Measurements from ENCODE around the gene FCAMR.

The FCAMR gene

DNA sequence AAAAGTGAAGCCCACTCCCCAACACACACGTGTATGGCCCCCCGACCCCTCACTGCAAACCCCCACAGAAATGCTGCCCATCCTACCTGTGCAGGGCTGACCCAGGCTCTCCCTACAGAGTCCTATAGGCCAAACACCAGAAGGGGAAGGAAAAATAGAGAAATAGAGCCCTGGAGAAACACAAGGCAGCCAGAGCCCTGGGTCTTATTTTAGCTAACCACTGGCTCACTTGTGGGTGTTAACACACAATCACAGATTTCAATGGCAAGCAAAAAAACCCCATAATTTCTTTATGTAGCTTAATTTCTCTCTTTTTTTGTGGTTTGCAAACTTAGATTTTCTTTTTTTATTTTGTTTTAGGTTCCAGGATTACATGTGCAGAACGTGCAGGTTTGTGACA lies 23.0 kb downstream of the FCAMR start:
- Histone ChIP-seq H2AFZ (ENCODE audit: low read depth, low read length) (no peak overlapping the region), H3K36me3 (ENCODE audit: insufficient read depth, low read length) (no peaks in the 10 kb centered on the region), H3K27me3 (ENCODE audit: insufficient read depth, low read length) (no peaks in the 10 kb centered on the region), H3K4me1 (ENCODE audit: insufficient read depth, low read length) (no peaks in the 10 kb centered on the region), H3K9me3 (ENCODE audit: low read length) (no peaks in the 10 kb centered on the region), H3K4me3 (ENCODE audit: low read length) (no peak overlapping the region)

DNA sequence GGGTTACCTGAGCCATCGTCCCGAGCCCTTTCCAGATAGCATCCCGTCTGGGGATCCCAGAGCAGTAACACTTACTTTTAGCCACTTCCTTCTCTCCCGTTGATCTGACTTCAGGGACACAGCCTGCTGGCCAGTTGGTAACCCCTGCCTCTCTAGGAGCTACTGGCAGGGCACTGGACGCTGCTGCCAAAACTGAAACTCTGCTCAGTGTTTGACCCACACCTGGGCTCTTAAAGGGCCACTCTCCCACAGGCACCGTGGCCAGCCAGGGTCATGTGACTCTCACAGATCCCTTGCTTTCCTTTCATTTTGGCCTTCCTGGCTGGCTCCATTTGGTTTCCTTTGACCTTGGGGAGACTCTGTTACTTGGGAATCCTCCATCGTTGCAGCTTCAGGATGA lies 24.0 kb downstream of the FCAMR start, which contains the start of gene PIGR:
Gene PIGR, minus strand, starts transcription at position 206 of the 400 bp plus-strand sequence. CDS start 5,935 bp downstream, outside the sequence.
- no peaks in the 10 kb centered on the region for H3K9me3 ChIP-seq (ENCODE audit: low read length)
- no peaks in the 10 kb centered on the region for H3K27me3 ChIP-seq (ENCODE audit: insufficient read depth, low read length)
- H3K36me3 ChIP-seq (ENCODE audit: insufficient read depth, low read length): no peaks in the 10 kb centered on the region
- H2AFZ ChIP-seq (ENCODE audit: low read depth, low read length): no peak within 1 kb of the TSS
- no peaks in the 10 kb centered on the region for H3K4me1 ChIP-seq (ENCODE audit: insufficient read depth, low read length)
- H3K4me3 ChIP-seq (ENCODE audit: low read length): no peak within 1 kb of the TSS

DNA sequence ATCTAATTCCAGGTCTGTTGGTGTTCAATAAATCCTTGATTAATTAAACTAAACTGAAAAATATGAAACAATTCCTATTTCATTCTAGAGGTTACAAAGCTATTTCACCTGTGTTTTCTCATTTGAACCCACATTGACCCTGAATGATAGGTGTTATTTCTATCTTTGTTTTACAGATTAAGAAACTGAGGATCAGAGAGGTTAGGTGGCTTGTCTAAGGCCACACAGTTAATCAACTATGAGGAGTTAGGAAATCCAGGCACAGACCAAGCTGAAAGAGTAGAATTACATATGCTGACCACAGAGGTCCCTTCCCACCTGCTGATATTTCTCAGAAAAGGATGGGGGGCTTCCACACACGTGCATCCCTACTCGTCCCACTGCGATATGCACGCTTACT lies 24.5 kb downstream of the FCAMR start:
- no peak overlapping the region for H2AFZ ChIP-seq (ENCODE audit: low read depth, low read length)
- H3K4me3 ChIP-seq (ENCODE audit: low read length): no peak overlapping the region
- no peaks in the 10 kb centered on the region for H3K36me3 ChIP-seq (ENCODE audit: insufficient read depth, low read length)
- H3K9me3 ChIP-seq (ENCODE audit: low read length): no peaks in the 10 kb centered on the region
- no peaks in the 10 kb centered on the region for H3K4me1 ChIP-seq (ENCODE audit: insufficient read depth, low read length)
- no peaks in the 10 kb centered on the region for H3K27me3 ChIP-seq (ENCODE audit: insufficient read depth, low read length)

GRCh38 chr1:206944703-206945102 lies 25.6 kb downstream of the FCAMR start:
- Histone ChIP-seq H3K4me3 (ENCODE audit: low read length) (no peak overlapping the region), H3K27me3 (ENCODE audit: insufficient read depth, low read length) (no peaks in the 10 kb centered on the region), H3K9me3 (ENCODE audit: low read length) (no peaks in the 10 kb centered on the region), H3K4me1 (ENCODE audit: insufficient read depth, low read length) (no peaks in the 10 kb centered on the region), H2AFZ (ENCODE audit: low read depth, low read length) (no peak overlapping the region), H3K36me3 (ENCODE audit: insufficient read depth, low read length) (no peaks in the 10 kb centered on the region)

GRCh38 chr1:206941766-206942418 lies 28.4 kb downstream of the FCAMR start:
- Histone ChIP-seq H3K4me1 (ENCODE audit: insufficient read depth, low read length) (no peaks in the 10 kb centered on the region), H2AFZ (ENCODE audit: low read depth, low read length) (no peak overlapping the region), H3K27me3 (ENCODE audit: insufficient read depth, low read length) (peaks cover 1% of the 10 kb centered on the region), H3K9me3 (ENCODE audit: low read length) (no peaks in the 10 kb centered on the region), H3K4me3 (ENCODE audit: low read length) (no peak overlapping the region), H3K36me3 (ENCODE audit: insufficient read depth, low read length) (no peaks in the 10 kb centered on the region)

DNA sequence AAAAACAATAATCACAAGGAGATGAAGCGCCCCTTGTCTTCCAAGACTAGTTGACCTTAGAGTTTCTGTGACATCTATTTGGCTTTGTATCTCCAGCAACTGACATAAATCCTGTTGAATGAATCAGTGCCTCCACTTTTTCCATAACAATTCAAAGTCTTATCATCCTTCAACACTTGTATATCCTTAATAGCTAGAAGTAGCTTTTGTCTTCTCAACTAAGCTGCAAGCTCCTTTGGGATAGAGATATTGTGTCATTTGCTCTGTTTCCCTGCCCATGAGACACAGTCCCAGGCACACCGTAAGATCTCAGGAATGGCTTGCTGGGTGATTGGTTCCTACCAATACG lies 29.7 kb downstream of the FCAMR start:
- H3K27me3 ChIP-seq (ENCODE audit: insufficient read depth, low read length): peaks cover 2% of the 10 kb centered on the region
- H3K9me3 ChIP-seq (ENCODE audit: low read length): no peaks in the 10 kb centered on the region
- H3K4me1 ChIP-seq (ENCODE audit: insufficient read depth, low read length): no peaks in the 10 kb centered on the region
- H2AFZ ChIP-seq (ENCODE audit: low read depth, low read length): no peak overlapping the region
- no peaks in the 10 kb centered on the region for H3K36me3 ChIP-seq (ENCODE audit: insufficient read depth, low read length)
- no peak overlapping the region for H3K4me3 ChIP-seq (ENCODE audit: low read length)

DNA sequence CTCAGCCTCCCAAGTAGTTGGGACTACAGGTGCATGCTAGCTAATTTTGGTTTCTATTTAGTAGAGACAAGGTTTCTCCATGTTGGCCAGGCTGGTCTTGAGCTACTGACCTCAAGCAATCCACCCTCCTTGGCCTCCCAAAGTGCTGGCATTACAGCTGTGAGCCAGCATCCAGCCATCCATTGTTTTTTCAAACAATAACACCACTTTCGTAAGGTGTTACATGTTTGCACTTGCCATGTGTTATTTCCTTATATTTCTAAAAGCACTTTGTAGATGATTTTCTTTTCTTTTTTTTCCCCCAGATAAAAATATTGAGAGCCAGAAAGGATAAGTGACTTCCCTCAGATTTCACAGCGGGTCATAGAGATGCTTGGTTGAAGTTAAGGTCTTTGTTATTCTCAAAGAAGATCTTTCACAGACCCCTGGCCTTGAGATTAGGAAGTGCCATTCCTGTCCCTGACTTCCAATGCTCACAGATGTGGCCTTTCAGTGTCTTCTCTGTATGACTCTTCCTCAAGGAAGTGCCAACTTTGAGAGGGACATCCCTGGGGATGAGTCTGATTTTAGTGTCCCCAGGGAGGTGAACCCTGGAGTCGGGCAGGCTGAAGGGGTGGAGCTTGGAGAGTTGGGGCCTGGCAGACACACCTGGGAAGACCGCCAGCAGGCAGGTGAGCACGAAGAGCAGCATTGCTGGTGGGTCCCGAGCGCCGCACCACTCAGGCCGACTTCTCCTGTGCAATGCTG lies 30.2 kb downstream of the FCAMR start:
- Histone ChIP-seq H2AFZ (ENCODE audit: low read depth, low read length) (no peak overlapping the region), H3K27me3 (ENCODE audit: insufficient read depth, low read length) (peaks cover 2% of the 10 kb centered on the region), H3K36me3 (ENCODE audit: insufficient read depth, low read length) (no peaks in the 10 kb centered on the region), H3K4me3 (ENCODE audit: low read length) (no peak overlapping the region), H3K9me3 (ENCODE audit: low read length) (no peaks in the 10 kb centered on the region), H3K4me1 (ENCODE audit: insufficient read depth, low read length) (no peaks in the 10 kb centered on the region)

GRCh38 chr1:206939131-206939530 lies 31.1 kb downstream of the FCAMR start:
- peaks cover 2% of the 10 kb centered on the region for H3K27me3 ChIP-seq (ENCODE audit: insufficient read depth, low read length)
- H3K4me1 ChIP-seq (ENCODE audit: insufficient read depth, low read length): no peaks in the 10 kb centered on the region
- no peak overlapping the region for H2AFZ ChIP-seq (ENCODE audit: low read depth, low read length)
- H3K9me3 ChIP-seq (ENCODE audit: low read length): no peaks in the 10 kb centered on the region
- H3K36me3 ChIP-seq (ENCODE audit: insufficient read depth, low read length): no peaks in the 10 kb centered on the region
- H3K4me3 ChIP-seq (ENCODE audit: low read length): no peak overlapping the region

- Histone ChIP-seq H3K27me3 (ENCODE audit: insufficient read depth, low read length) (peaks cover 2% of the 10 kb centered on the region), H3K4me3 (ENCODE audit: low read length) (no peak overlapping the region), H3K36me3 (ENCODE audit: insufficient read depth, low read length) (no peaks in the 10 kb centered on the region), H3K4me1 (ENCODE audit: insufficient read depth, low read length) (no peaks in the 10 kb centered on the region), H2AFZ (ENCODE audit: low read depth, low read length) (no peak overlapping the region), H3K9me3 (ENCODE audit: low read length) (no peaks in the 10 kb centered on the region)
These were observed 32.8 kb downstream of the FCAMR start for GRCh38 chr1:206937425-206937824.

DNA sequence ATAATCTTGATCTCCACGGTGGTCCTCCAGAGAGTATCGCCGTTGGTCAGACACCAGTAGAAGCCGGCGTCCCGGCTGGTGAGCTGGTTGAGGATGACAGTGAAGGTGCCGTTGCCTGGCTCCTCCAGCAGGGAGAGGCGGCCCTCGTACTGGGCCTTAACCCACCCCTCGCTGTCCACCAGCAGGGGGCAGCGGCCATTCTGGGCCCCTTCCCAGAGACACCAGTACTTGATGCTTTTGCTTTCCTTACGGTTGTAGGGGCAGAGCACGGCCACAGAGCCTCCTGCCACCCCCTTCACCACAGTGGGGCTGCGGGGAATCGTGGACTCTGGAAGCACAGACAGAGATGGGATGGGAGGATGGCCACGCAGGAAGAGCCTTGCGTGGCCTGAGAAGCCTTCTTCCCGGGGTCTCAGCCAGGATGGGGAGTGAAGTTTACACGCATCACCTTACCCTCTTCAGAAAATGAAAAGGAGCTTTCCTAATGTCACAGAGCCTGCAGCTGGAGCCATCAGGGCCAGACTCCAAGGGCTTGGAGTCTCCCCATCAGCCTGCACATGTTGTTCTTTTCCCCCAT lies 34.7 kb downstream of the FCAMR start:
- Histone ChIP-seq H3K4me3 (ENCODE audit: low read length) (no peak overlapping the region), H3K27me3 (ENCODE audit: insufficient read depth, low read length) (peaks cover 2% of the 10 kb centered on the region), H3K36me3 (ENCODE audit: insufficient read depth, low read length) (no peaks in the 10 kb centered on the region), H2AFZ (ENCODE audit: low read depth, low read length) (no peak overlapping the region), H3K9me3 (ENCODE audit: low read length) (no peaks in the 10 kb centered on the region), H3K4me1 (ENCODE audit: insufficient read depth, low read length) (no peaks in the 10 kb centered on the region)

GRCh38 chr1:206933333-206933945 lies 36.8 kb downstream of the FCAMR start:
- Histone ChIP-seq H3K4me3 (ENCODE audit: low read length) (no peak overlapping the region), H3K36me3 (ENCODE audit: insufficient read depth, low read length) (no peaks in the 10 kb centered on the region), H3K4me1 (ENCODE audit: insufficient read depth, low read length) (no peaks in the 10 kb centered on the region), H2AFZ (ENCODE audit: low read depth, low read length) (no peak overlapping the region), H3K27me3 (ENCODE audit: insufficient read depth, low read length) (peaks cover 2% of the 10 kb centered on the region), H3K9me3 (ENCODE audit: low read length) (no peaks in the 10 kb centered on the region)

- no peak overlapping the region for H3K4me3 ChIP-seq (ENCODE audit: low read length)
- no peak overlapping the region for H2AFZ ChIP-seq (ENCODE audit: low read depth, low read length)
- no peaks in the 10 kb centered on the region for H3K36me3 ChIP-seq (ENCODE audit: insufficient read depth, low read length)
- no peaks in the 10 kb centered on the region for H3K9me3 ChIP-seq (ENCODE audit: low read length)
- H3K27me3 ChIP-seq (ENCODE audit: insufficient read depth, low read length): peaks cover 2% of the 10 kb centered on the region
- H3K4me1 ChIP-seq (ENCODE audit: insufficient read depth, low read length): no peaks in the 10 kb centered on the region
These were observed 38.1 kb downstream of the FCAMR start for GRCh38 chr1:206932177-206932576.

DNA sequence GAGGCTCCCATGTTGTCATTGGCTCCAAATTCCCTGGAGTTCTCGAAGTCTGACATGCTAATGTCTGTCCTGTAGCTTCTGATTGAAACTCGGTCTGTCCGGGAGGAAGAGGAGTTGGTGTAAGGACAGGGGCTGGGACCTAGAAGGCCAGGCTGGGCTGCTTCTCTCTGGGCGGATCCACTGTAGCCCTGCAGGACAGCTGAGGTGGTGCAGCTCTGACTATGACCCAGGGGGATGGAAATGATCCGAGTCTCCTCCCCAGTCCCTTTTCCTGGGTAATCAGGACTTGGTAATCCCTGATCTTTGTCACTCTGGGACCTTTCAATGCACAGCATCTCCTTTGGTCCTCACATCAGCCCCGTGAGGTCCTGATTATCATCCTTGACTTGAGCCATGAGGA lies 38.6 kb downstream of the FCAMR start:
- Histone ChIP-seq H3K9me3 (ENCODE audit: low read length) (no peaks in the 10 kb centered on the region), H3K4me1 (ENCODE audit: insufficient read depth, low read length) (no peaks in the 10 kb centered on the region), H3K27me3 (ENCODE audit: insufficient read depth, low read length) (no peaks in the 10 kb centered on the region)

More for the DNA sequence above, 38.6 kb downstream of the FCAMR start:
- Histone ChIP-seq H3K36me3 (ENCODE audit: insufficient read depth, low read length) (no peaks in the 10 kb centered on the region), H2AFZ (ENCODE audit: low read depth, low read length) (no peak overlapping the region), H3K4me3 (ENCODE audit: low read length) (no peak overlapping the region)
